Activated CD4-positive, CD25-positive, alpha-beta regulatory T cell treated with anti-CD3 and anti-CD28 coated beads, Interleukin-2, amount 50 U/mL, for 16 hours (primary cell): ENCODE data around the gene KLK10.

Experiments
- DNase-seq: peaks from one replicate; pipeline ENCODE4 v3.0.0-alpha.2; 2020; ENCODE audit warnings: low read depth, low spot score

The KLK10 gene, protein sequence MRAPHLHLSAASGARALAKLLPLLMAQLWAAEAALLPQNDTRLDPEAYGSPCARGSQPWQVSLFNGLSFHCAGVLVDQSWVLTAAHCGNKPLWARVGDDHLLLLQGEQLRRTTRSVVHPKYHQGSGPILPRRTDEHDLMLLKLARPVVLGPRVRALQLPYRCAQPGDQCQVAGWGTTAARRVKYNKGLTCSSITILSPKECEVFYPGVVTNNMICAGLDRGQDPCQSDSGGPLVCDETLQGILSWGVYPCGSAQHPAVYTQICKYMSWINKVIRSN

GRCh38 chr19:51019544-51019925 lies at the start of gene KLK10:
KLK10 (minus strand) TSS chr19:51019709; CDS start chr19:51019130, 579 bp downstream.
- DNase-seq = no peak

DNA sequence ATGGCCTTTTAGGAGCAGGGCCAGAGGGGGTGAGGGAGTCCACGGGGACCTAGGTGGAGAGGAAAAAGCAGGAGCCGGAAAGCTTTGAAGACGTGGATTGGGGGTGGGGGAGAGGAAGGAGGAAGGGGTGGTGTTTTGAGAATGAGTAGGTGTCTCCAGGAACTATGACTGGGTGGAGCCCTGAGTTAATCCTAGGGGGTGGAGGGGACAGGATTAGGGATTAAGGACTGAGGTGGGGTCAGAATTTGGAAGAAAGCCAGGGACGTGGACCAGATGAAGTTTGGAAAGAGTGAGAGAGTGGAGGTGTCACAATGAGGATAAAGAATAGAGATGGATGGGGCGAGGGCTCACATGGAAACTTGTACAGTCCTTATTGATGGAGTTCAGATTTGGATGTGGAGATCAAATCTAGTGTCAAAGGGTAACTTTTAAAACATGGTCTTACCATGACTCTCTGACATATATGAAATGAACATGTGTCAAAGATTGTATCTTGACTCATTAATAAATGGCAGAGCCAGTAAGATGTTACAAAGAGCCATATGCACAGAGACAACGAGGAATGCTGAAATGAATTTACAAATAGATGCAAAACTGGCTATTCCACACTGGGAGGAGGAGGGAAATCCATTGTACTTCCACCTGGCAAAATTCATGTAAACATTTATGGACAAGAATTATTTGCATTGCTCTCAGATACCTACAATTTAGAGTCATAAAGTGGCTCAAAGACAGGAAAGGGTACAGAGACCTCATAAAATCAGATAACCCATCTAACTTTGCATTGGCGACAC lies 47.1 kb upstream of the KLK10 start:
- DNase-seq = no peak

GRCh38 chr19:51065221-51065960 lies 45.9 kb upstream of the KLK10 start:
- DNase-seq = no peak

DNA sequence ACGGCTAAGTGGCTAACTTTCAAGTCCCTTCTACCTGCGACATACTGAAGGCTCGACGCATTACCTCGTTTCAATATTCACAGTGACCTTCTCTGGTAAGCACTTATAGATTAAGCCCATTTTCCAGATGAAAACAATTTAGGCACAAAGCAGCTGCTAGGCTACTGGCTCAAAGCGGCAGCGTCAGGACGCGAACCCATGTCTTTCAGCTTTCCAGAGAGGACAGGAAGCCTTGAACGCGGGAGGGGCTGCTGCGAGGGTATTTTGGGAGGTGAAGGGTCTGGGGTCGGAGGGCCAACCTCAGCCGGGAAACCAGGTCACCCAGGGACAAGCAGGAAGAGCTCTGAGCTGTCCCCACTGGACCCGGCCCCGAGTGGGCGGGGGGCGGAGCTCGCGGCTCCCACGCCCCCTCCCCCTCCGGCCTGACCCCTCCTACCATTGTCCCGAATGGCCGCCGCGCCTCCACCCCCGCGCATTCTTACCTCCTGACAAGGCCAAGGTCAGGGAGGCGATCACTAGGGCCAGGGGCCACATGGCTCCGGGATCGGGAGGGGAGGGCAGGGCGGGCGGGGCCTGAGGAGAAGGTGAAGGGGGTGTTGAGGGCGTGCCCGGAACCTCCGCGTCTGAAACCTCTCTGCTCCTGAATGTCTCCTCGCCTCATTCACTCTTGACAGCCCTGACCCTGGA lies 45.2 kb upstream of the KLK10 start, which contains the start of gene KLK13:
Gene KLK13 (minus strand): TSS at position 559 of the 687 bp plus-strand sequence. CDS start 25 bp downstream, at position 534.
- DNase-seq = no peak

GRCh38 chr19:51063664-51064063 lies 44.2 kb upstream of the KLK10 start:
- no peak for DNase-seq

DNA sequence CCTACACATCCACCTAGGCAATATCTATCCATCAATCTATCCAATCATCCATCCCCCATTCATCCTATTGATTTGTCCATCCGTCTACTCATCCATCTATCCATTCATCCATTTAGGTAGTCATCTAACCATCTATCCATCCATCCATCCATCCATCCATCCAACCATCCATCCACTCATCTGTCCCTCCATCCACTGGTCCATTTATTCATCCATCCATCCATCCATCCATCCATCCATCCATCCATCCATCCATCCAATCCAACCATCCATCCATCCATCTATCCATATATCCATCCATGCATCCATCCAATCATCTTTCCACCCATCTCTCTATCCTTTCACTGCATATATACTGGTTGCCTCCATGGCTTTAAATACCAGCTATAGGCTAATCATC lies 41.5 kb upstream of the KLK10 start:
- no peak for DNase-seq

GRCh38 chr19:51060336-51060735 lies 40.8 kb upstream of the KLK10 start:
- no peak for DNase-seq

GRCh38 chr19:51059715-51060114 lies 40.2 kb upstream of the KLK10 start:
- DNase-seq = no peak

DNA sequence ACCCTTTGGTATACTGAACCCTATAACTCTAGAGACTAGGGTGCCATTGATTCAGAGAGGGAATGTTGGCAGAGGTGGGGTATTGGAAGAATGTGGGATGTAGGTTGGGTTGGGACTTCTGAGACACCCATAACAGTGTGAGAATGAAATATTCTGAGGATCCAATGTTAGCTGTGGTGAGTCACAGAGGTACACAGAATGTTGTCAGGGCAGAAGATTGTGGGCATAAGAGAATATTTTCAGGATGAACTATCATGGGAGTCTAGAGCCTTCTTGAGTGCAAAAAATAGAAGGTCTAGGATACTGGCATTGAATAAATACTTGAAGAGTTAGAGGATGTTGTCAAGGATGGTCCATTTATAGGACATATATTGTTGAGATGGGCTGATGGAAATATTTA lies 36.4 kb upstream of the KLK10 start:
- DNase-seq = no peak

GRCh38 chr19:51047031-51047335 lies 27.5 kb upstream of the KLK10 start:
- DNase-seq = no peak

GRCh38 chr19:51044327-51044726 lies 24.8 kb upstream of the KLK10 start:
- no peak for DNase-seq

- no peak for DNase-seq
Observed at GRCh38 chr19:51043497-51043896, 24.0 kb upstream of the KLK10 start.

DNA sequence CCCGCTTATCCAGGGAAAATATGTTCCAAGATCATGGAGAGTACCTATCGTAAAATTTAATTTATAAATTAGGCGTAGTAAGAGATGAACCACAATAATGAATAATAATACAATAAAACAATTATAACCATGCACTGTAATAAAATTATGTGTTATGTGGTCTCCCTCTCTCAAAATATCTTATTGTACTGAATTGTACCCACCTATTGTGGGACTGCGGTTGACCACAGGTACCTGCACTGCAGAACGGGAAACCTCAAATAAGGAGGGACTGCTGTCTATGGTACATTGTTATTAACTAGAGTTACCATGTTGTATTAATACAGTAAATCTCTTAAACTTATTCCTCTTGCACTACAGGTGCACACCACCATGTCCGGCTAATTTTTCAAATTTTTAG lies 20.6 kb upstream of the KLK10 start:
- DNase-seq = no peak

DNA sequence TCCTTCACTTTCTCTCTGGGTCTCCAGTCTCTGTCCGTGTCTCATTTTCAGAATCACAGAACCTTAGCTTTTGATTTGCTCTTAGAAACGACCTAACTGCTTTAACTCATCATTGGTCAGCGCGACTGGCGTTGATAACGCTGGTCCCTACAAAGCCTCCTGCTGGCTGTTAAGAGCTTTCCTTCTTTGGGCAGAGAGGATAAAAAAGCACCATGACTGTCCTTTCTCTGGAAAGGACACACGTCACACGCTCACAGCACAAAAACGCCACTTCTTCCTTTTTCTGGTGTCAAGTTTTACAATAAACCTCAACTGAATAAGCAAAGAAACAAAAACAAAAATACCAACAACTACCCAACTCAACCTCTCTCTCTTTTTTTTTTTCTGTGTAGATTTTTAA lies 17.0 kb upstream of the KLK10 start:
- DNase-seq = no peak

DNA sequence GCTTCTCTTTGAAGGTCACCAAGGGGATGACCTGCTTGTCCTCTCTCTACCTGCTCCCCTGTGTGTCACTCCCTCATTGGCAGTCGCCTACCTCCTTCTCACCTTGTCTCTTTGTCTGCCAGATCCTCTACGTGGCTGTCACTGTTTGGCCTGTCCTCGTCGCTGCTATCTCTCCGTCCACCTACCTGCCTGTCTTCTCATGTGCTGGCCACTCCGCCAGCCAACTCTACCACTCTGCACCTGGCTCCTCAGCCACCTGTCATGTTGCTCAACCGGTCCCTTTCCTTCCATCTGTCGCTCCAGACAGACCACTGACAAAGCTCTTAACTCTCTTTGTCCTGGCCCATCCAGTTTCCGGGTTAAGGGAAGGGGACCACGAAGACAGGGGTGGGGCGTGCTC lies 15.2 kb upstream of the KLK10 start, which contains the start of gene KLK12:
Gene KLK12 (minus strand): TSS at position 299 of the 400 bp plus-strand sequence. CDS start 381 bp downstream, outside the sequence.
- no peak for DNase-seq

- no peak for DNase-seq
Observed at GRCh38 chr19:51031880-51032225, 12.3 kb upstream of the KLK10 start.

DNA sequence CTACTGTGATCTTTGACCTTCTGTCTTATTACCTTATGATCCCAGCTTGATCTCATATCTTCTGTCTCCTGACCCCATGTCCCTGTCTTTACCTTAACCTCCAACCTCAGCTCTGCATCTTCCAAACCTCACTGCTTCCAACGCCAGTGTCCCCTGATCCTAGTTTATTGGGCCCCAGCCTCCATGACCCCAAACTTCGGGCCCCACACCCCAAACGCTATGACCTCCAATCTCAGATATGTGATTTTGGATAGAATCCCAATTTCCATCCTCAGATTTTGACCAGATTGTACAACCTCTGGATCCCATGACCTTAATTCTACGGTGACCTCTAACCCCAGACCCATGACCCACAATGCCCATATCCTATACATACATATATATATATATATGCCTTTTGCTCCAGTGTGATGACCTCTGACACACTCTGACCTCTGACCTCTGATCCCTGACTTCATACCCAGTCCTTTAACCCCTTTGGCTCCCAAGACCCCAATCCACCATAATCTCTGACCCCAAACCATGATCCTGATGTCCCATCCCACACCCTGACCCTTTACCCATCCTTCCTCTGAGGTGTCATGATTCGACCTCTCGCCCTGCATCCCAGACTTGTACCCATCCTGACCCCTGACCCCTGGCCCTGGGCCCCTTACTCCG lies 11.8 kb upstream of the KLK10 start:
- DNase-seq = no peak

DNA sequence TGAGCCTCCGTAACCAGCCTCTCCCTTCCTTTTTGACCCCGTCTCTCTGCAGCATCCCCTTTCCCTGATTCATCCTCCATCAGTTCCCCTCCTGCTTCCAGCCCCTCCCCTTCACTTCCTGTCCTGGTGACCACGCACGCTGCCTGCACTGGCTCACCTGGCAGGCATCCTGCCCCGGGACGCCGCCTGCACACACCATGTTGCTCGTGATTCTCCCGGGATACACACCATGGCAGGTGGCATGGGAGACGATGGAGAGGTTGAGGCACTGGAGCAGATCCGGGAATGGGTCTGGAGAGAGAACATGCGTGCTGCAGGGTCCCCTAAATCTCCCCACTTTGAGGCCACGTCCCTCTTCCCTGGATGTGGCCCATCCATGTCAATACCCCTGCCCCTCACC lies 11.1 kb upstream of the KLK10 start:
- no peak for DNase-seq

DNA sequence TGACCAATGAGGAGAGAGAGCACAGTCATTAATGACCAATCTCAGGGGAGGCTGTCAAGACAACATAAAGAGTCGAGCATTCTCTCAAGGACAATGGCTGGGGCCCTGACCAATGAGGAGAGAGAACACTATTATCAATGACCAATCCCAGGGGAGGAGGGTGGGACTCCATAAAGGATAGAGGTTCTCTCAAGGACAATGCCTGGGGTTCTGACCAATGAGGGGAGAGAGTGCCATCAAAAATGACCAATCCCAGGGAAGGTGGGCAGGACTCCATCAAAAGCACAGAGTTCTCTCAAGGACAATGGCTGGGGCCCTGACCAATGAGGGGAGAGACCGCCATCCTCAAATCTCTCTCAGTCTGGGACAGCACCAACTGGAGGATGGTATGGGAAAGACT lies 10.2 kb upstream of the KLK10 start:
- no peak for DNase-seq

DNA sequence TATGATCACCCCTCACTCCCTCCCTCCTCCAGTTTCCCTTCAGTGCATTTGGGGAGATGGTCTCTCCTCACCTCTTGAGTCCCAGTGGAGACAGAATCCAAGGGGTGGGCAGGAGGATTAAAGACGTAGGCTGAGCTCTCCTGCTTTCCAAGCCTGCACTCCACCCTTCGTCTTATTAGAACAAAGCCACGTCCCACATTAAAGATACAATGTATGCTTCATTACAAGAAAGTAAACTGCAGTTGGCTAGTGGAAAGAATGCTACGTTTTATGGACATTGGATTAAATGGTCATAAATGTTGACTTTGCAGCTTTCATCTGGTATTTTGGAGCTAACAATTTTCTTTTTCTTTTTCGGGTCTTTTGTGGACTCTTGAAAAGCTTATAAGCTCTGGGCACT lies 8.4 kb upstream of the KLK10 start:
- no peak for DNase-seq

- DNase-seq = no peak
Observed at GRCh38 chr19:51027126-51027806, 7.8 kb upstream of the KLK10 start.
